ENCODE data around the gene NVL. TPM values are rescaled to one million over a fixed set of nuclear protein-coding genes. Genes with fewer than 3 reads are reported as not detected.

Gene NVL
- total RNA-seq, 4 donors from 2014 or later, result 10.0 to 21.9 (median 17.3) TPM

DNA sequence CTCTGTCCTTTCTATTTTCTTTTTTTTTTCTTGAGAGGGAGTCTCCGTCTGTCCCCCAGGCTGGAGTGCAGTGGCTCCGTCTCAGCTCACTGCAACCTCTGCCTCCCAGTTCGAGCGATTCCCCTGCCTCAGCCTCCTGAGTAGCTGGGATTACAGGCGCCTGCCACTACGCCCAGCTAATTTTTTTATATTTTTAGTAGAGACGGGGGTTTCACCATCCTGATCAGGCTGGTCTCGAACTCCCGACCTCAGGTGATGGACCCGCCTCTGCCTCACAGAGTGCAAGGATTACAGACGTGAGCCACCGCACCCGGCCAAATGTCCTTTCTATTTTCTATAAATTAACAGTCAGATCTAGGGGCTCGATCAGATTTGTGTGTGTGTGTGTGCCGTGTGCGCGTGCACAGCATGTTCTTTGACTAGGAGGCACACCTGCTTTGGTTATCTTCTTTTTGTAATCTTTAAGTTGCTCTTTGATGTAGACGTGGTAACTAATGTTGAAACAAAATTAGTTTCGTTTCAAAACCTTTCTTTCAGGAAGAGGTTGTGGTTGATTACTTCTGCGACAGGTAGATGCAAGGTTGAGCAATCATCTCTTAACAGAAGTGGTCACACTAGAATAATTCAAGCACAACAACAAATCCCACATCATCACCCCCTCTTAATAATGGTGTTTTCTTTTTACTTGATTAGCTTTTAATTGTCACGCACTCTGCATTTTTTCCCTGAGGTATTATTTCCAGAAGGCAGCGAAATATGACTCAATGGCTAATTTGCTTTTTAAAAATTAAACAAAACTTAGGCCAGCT is 147.7 kb downstream of the NVL start:
- DNase-seq (ENCODE audit: low spot score) (no peak), ATAC-seq (ENCODE audit: low FRiP score) (peak; percentile 9)
- TF ChIP-seq, protein P1, sequence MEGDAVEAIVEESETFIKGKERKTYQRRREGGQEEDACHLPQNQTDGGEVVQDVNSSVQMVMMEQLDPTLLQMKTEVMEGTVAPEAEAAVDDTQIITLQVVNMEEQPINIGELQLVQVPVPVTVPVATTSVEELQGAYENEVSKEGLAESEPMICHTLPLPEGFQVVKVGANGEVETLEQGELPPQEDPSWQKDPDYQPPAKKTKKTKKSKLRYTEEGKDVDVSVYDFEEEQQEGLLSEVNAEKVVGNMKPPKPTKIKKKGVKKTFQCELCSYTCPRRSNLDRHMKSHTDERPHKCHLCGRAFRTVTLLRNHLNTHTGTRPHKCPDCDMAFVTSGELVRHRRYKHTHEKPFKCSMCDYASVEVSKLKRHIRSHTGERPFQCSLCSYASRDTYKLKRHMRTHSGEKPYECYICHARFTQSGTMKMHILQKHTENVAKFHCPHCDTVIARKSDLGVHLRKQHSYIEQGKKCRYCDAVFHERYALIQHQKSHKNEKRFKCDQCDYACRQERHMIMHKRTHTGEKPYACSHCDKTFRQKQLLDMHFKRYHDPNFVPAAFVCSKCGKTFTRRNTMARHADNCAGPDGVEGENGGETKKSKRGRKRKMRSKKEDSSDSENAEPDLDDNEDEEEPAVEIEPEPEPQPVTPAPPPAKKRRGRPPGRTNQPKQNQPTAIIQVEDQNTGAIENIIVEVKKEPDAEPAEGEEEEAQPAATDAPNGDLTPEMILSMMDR (IDR thresholded peaks at IDR 0.05), result no peak

DNA sequence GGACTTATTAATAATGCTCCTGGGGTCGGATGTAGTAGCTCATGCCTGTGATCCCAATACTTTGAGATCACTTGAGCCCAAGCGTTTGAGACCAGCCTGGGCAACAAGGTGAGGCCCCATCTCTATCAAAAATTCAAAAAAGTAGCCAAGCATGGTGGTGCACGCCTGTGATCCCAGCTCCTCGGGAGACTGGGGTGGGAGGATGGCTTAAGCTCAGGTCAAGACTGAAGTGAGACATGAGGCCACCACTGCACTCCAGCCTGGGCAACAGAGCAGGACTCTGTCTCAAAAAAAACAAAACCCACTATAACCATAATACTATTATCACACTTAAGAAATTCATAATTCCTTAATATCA is 148.5 kb downstream of the NVL start:
- ATAC-seq (ENCODE audit: low FRiP score), result no peak
- no peak for DNase-seq (ENCODE audit: low spot score)
- TF ChIP-seq, protein P1 (IDR thresholded peaks at IDR 0.05), result no peak

DNA sequence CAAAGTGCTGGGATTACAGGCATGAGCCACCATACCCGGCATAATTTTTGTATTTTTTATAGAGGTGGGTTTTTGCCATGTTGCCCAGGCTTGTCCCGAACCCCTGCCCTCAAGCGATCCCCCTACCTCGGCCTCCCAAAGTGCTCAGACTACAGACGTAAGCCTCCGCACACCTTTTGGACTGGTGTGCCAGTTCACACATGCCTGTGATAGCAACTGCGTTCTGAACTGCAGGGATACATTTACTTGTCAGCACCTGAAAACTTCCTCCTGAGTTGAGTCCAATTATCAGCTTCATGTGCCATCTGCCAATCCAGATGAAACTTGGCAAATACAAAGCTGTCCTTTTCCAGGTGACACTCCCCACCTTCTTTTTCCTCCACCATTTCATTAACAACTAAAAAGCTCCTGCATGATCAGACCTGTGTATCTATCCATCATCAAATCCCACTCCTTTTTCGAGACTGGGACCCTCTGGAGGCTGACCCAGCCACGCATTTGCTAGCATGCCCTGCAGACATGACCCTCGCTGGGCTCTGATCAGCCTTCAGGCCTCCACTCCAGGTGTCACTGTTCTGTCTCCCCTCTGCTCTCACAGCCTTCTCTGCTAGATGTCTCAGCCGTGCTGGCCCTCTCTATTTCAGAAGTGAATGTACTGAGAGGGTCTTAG is 149.1 kb downstream of the NVL start:
- TF ChIP-seq, protein P1 (IDR thresholded peaks at IDR 0.05), result no peak
- ATAC-seq (ENCODE audit: low FRiP score) (no peak), DNase-seq (ENCODE audit: low spot score) (no peak)

DNA sequence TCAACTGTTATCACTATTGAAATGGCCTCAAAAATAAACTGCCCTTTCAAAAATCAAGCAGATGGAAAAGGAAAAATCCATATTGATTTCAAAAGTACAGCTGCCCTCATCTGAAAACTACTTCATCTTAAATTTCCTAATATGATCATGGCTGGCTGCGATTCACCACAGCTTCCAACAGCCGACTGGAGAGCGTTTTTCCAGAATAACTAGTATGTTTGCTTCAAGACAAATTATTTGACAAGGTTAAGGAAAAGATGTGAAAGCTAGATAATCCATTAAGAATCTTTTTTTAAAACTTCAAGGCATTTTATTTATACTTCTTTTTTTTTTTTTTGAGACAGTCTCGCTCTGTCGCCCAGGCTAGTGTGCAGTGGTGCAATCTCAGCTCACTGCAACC is 151.1 kb downstream of the NVL start:
- ATAC-seq (ENCODE audit: low FRiP score) (no peak), DNase-seq (ENCODE audit: low spot score) (no peak)
- TF ChIP-seq, protein P1 (IDR thresholded peaks at IDR 0.05), result no peak

DNA sequence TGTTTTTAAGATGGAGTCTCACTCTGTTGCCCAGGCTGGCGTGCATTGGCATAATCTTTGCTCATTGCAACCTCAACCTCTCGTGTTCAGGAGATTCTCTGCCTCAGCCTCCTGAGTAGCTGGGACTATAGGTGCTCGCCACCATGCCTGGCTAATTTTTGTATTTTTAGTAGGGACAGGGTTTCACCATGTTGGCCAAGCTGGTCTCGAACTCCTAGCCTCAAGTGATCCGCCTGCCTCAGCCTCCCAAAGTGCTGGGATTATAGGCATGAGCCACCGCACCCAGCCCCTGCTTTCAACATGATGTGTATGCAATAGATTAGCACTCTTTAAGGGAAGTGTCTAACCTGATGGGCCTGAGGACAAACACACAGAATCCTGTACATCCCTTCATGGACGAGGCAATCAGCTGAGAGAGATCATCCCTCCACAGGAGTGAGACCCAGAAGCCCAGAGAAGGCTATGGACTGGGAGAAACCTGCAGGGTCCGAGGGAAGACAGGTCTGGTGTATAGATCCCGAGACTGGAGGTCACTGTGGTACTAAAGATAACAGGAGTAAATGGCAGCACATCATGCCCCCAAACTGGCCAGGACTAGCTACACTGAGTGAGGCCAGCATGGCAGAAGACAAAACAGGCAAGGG is 152.5 kb downstream of the NVL start:
- ATAC-seq (ENCODE audit: low FRiP score) (no peak), DNase-seq (ENCODE audit: low spot score) (no peak)
- TF ChIP-seq, protein P1 (IDR thresholded peaks at IDR 0.05), result no peak

Small RNA genes lying within 50 kb of the gene (small RNA-seq; reads per million reads assigned to genes)
- not detected for gene MIR320B2
- not detected for gene RF00139
- gene RNU6-1008P, result not detected

Other genes with a start within 250 kb of the NVL start
- 10 to 100 TPM; 24.9 to 32.7 (median 27.6) TPM for gene FBXO28, start 216.1 kb downstream of the NVL start, total RNA-seq
- gene DEGS1, start 146.9 kb downstream of the NVL start, total RNA-seq, result 100 to 1,000 TPM in 2 of 4 donors, 10 to 100 TPM in 2; 73.5 to 178 (median 120) TPM
- gene CNIH4, start 26.7 kb upstream of the NVL start, total RNA-seq, result 10 to 100 TPM; 32.2 to 63.8 (median 35.7) TPM
- gene WDR26, start 104.6 kb upstream of the NVL start, total RNA-seq, result 100 to 1,000 TPM in 1 of 4 donors, 10 to 100 TPM in 3; 79.9 to 101 (median 93.8) TPM